ENCODE data around the gene CREB3L2.
"Not testable (repeated sequence)": the region's sequence is repeated elsewhere in the genome, so short reads cannot be mapped to it uniquely, and the experiment has no call there.

The CREB3L2 gene

GRCh38 chr7:137931823-137932222 lies 70.1 kb downstream of the CREB3L2 start:
- ChIA-PET POLR2A (no interaction called here), CTCF (interaction anchor here (2.2 to 2.9 kb wide), 2 partner anchors 11 to 28 kb away, joined by 5 to 12 read pairs; no protein-coding TSS in a partner anchor)
- no peak for DNase-seq (ENCODE audit: extremely low spot score)
- TF ChIP-seq CTCF (IDR thresholded peaks at IDR 0.05; ENCODE audit: control extremely low read depth, extremely low read depth, low read depth, missing control alignments) = no peak

- DNase-seq (ENCODE audit: extremely low spot score) = no peak
- POLR2A ChIA-PET = no interaction called here
Observed at GRCh38 chr7:137930581-137930980, 71.3 kb downstream of the CREB3L2 start.

GRCh38 chr7:137928626-137929025 lies 73.3 kb downstream of the CREB3L2 start:
- ChIA-PET POLR2A (no interaction called here), CTCF (interaction anchor here (0.9 to 1.7 kb wide), 6 partner anchors 10 to 70 kb away, joined by 3 to 4 read pairs (median 3); no protein-coding TSS in a partner anchor)
- no peak for DNase-seq (ENCODE audit: extremely low spot score)
- no peak for TF ChIP-seq CTCF (IDR thresholded peaks at IDR 0.05; ENCODE audit: control extremely low read depth, extremely low read depth, low read depth, missing control alignments)

More at GRCh38 chr7:137930581-137930980, 71.3 kb downstream of the CREB3L2 start:
- CTCF ChIA-PET = interaction anchor here (0.7 to 2.2 kb wide), 6 partner anchors 12 to 73 kb away, joined by 3 to 7 read pairs (median 4); no protein-coding TSS in a partner anchor
- TF ChIP-seq CTCF (IDR thresholded peaks at IDR 0.05; ENCODE audit: control extremely low read depth, extremely low read depth, low read depth, missing control alignments) = no peak

GRCh38 chr7:137927386-137927785 lies 74.5 kb downstream of the CREB3L2 start:
- ChIA-PET POLR2A (no interaction called here), CTCF (interaction anchor here (1.1 to 1.3 kb wide), 3 partner anchors 10 to 40 kb away, joined by 3 to 4 read pairs (median 3); no protein-coding TSS in a partner anchor)
- no peak for DNase-seq (ENCODE audit: extremely low spot score)
- no peak for TF ChIP-seq CTCF (IDR thresholded peaks at IDR 0.05; ENCODE audit: control extremely low read depth, extremely low read depth, low read depth, missing control alignments)

- POLR2A ChIA-PET; DNase-seq (ENCODE audit: extremely low spot score): not testable (repeated sequence)
- CTCF ChIA-PET = interaction anchor here (0.9 to 2.7 kb wide), 4 partner anchors 26 to 83 kb away, joined by 3 to 15 read pairs (median 4); partner anchors contain the start of gene CREB3L2
Observed at GRCh38 chr7:137926206-137926605, 75.7 kb downstream of the CREB3L2 start.

- no peak for DNase-seq (ENCODE audit: extremely low spot score)
- no peak for TF ChIP-seq CTCF (IDR thresholded peaks at IDR 0.05; ENCODE audit: control extremely low read depth, extremely low read depth, low read depth, missing control alignments)
- POLR2A ChIA-PET = no interaction called here
- CTCF ChIA-PET = interaction anchor here (0.7 to 2.7 kb wide), 6 partner anchors 10 to 270 kb away, joined by 3 to 15 read pairs (median 4); partner anchors contain the start of gene CREB3L2
Observed at GRCh38 chr7:137925754-137926153, 76.1 kb downstream of the CREB3L2 start.

- DNase-seq (ENCODE audit: extremely low spot score) = no peak
- POLR2A ChIA-PET = no interaction called here
- CTCF ChIA-PET = interaction anchor here (0.7 to 2.7 kb wide), 5 partner anchors 9 to 270 kb away, joined by 3 to 15 read pairs (median 5); partner anchors contain the start of gene CREB3L2
- TF ChIP-seq CTCF (IDR thresholded peaks at IDR 0.05; ENCODE audit: control extremely low read depth, extremely low read depth, low read depth, missing control alignments) = no peak
Observed at GRCh38 chr7:137925091-137925490, 76.8 kb downstream of the CREB3L2 start.
